ENCODE data around the gene EFCAB6.

The EFCAB6 gene

DNA sequence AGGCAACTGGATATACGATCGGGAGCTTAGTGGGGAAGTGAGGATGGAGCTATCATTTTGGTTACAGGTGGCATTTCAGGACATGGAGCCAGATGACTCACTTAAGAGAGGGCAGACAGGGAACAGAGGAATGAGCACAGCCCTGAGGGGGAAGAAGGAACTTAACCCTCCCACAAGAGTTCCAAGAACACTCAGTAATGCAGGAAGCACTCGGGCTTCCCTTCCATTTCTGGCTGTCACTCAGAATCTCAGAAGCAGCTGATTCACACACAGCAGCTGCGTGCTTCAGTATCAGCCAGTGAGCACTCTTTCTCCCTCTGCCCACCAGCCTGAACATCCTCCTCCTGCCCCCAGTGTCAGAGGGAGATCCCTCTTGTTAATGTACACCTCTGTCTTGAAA lies 34.8 kb downstream of the EFCAB6 start:
- H3K27me3 ChIP-seq (ENCODE audit: insufficient read depth, low read length) = no peaks in the 10 kb centered on the region
- no peak overlapping the region for H2BK12ac ChIP-seq (ENCODE audit: low read length)
- H3K4me1 ChIP-seq (ENCODE audit: control insufficient read depth in 1 of 2, insufficient read depth in 2 of 2, low read length in 2 of 2) = peaks cover 3 to 4% of the 10 kb centered on the region in 2 experiments
- no peak overlapping the region for H4K8ac ChIP-seq (ENCODE audit: low read depth, low read length)
- no CpG with 5 or more reads among the region's 4 CpGs for WGBS (ENCODE audit: extremely low coverage, insufficient coverage, insufficient read length)
- no peak overlapping the region for H3K14ac ChIP-seq (ENCODE audit: low read length)
- no peaks in the 10 kb centered on the region for H3K79me2 ChIP-seq (ENCODE audit: control insufficient read depth, insufficient read depth, low read length, poor library complexity)
- H3K9ac ChIP-seq (ENCODE audit: low read length) = no peak overlapping the region
- no peak overlapping the region for H2BK120ac ChIP-seq (ENCODE audit: insufficient read depth, low read length, poor library complexity)
- H3K23ac ChIP-seq (ENCODE audit: low read length) = no peak overlapping the region
- H3K4me2 ChIP-seq (ENCODE audit: low read length) = no peak overlapping the region
- no peaks in the 10 kb centered on the region for H3K36me3 ChIP-seq (ENCODE audit: control insufficient read depth in 1 of 2, insufficient read depth in 2 of 2, low read length in 2 of 2)
- H3K79me1 ChIP-seq (ENCODE audit: low read length) = no peaks in the 10 kb centered on the region
- H3K18ac ChIP-seq (ENCODE audit: low read length) = no peak overlapping the region
- H2AFZ ChIP-seq (ENCODE audit: insufficient read depth, low read length, poor library complexity) = no peak overlapping the region
- no peak overlapping the region for H3K27ac ChIP-seq (ENCODE audit: low read depth, low read length)
- no peaks in the 10 kb centered on the region for H3K9me3 ChIP-seq (ENCODE audit: insufficient read depth, low read depth, low read length)
- peak; percentile 73 for DNase-seq
- no peak overlapping the region for H3K4me3 ChIP-seq (ENCODE audit: low read depth, low read length)
- H2AK5ac ChIP-seq (ENCODE audit: low read length) = no peak overlapping the region
- no peak overlapping the region for H2BK5ac ChIP-seq (ENCODE audit: low read depth, low read length, poor library complexity)
- H4K91ac ChIP-seq (ENCODE audit: low read depth, low read length) = no peak overlapping the region
- no peak overlapping the region for H3K4ac ChIP-seq (ENCODE audit: low read depth, low read length)
- H4K12ac ChIP-seq (ENCODE audit: low read depth, low read length) = no peak overlapping the region

DNA sequence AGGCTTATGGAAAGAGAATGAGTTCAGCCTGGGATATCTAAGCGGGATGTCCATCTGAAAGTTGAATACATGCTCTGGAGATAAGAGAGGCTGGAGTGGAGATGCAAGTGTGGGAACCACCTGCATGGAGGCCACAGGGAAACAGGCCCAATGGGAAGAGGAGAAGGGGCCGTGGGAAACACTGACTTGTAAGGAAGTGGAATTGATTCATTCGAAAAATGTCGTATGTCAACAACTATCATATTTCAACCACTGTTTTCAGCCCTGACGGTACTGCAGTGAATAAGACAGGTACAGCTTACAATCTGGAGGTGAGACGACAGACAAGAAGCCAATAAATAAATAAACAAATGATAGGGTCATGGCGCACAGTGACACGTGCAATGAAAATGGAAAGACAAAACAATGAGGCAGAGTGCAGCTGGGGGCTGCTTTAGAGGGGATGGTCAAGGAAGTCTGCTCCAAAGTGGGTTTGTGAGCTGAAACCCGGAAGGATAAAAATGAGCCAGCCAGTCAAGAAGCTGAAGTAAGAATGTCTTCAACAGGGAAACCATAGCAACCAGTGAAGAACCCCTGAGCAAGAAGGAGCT lies 35.9 kb downstream of the EFCAB6 start:
- Histone ChIP-seq H3K36me3 (ENCODE audit: control insufficient read depth in 1 of 2, insufficient read depth in 2 of 2, low read length in 2 of 2) (no peaks in the 10 kb centered on the region), H3K23ac (ENCODE audit: low read length) (no peak overlapping the region), H3K9me3 (ENCODE audit: insufficient read depth, low read depth, low read length) (no peaks in the 10 kb centered on the region), H3K18ac (ENCODE audit: low read length) (no peak overlapping the region), H3K27ac (ENCODE audit: low read depth, low read length) (no peak overlapping the region), H2BK12ac (ENCODE audit: low read length) (no peak overlapping the region), H3K79me1 (ENCODE audit: low read length) (no peaks in the 10 kb centered on the region), H3K79me2 (ENCODE audit: control insufficient read depth, insufficient read depth, low read length, poor library complexity) (no peaks in the 10 kb centered on the region), H3K14ac (ENCODE audit: low read length) (no peak overlapping the region), H3K4me2 (ENCODE audit: low read length) (no peak overlapping the region), H3K9ac (ENCODE audit: low read length) (no peak overlapping the region), H2BK120ac (ENCODE audit: insufficient read depth, low read length, poor library complexity) (no peak overlapping the region), H2AFZ (ENCODE audit: insufficient read depth, low read length, poor library complexity) (no peak overlapping the region), H4K8ac (ENCODE audit: low read depth, low read length) (no peak overlapping the region), H2AK5ac (ENCODE audit: low read length) (no peak overlapping the region), H3K27me3 (ENCODE audit: insufficient read depth, low read length) (no peaks in the 10 kb centered on the region), H3K4me3 (ENCODE audit: low read depth, low read length) (no peak overlapping the region), H4K91ac (ENCODE audit: low read depth, low read length) (no peak overlapping the region), H3K4ac (ENCODE audit: low read depth, low read length) (no peak overlapping the region), H4K12ac (ENCODE audit: low read depth, low read length) (no peak overlapping the region), H2BK5ac (ENCODE audit: low read depth, low read length, poor library complexity) (no peak overlapping the region), H3K4me1 (ENCODE audit: control insufficient read depth in 1 of 2, insufficient read depth in 2 of 2, low read length in 2 of 2) (peaks cover 3 to 4% of the 10 kb centered on the region in 2 experiments)
- DNase-seq = no peak
- WGBS (ENCODE audit: extremely low coverage, insufficient coverage, insufficient read length) = no CpG with 5 or more reads among the region's 9 CpGs

DNA sequence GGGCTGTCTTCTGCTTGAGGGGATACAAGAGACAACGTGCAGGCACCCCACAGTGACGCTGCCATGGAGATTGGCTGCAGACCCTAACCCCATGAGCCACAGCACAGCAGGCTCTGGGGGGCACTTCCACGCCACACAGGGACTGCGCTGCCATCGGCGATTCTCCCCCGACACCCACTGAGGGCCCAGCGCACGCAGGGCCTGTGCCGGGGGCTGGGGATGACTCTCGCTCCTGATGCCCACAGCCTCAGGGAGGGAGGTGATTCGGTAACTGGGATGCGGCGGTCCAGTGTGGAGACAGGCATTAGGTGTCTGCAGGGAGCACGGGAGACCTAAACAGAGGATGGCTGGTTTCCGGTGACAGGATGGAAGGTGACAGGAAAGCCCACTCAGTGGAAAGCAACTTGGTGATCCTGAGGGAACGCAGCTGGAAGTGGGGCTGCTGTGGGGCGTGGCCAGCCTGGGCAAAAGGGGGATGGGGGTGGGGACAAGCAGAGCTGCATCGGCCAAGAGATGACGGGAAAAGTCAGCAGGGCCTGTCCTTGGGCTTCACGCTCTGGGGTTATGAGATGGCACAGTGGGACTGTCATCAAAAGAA lies 37.7 kb downstream of the EFCAB6 start:
- H3K23ac ChIP-seq (ENCODE audit: low read length) = no peak overlapping the region
- no peak overlapping the region for H3K4me2 ChIP-seq (ENCODE audit: low read length)
- no peaks in the 10 kb centered on the region for H3K36me3 ChIP-seq (ENCODE audit: control insufficient read depth in 1 of 2, insufficient read depth in 2 of 2, low read length in 2 of 2)
- H3K18ac ChIP-seq (ENCODE audit: low read length) = no peak overlapping the region
- H3K4ac ChIP-seq (ENCODE audit: low read depth, low read length) = no peak overlapping the region
- peaks cover 3 to 4% of the 10 kb centered on the region in 2 experiments for H3K4me1 ChIP-seq (ENCODE audit: control insufficient read depth in 1 of 2, insufficient read depth in 2 of 2, low read length in 2 of 2)
- no peak overlapping the region for H4K8ac ChIP-seq (ENCODE audit: low read depth, low read length)
- no peak overlapping the region for H3K9ac ChIP-seq (ENCODE audit: low read length)
- no peak overlapping the region for H3K4me3 ChIP-seq (ENCODE audit: low read depth, low read length)
- H2BK120ac ChIP-seq (ENCODE audit: insufficient read depth, low read length, poor library complexity) = no peak overlapping the region
- no CpG with 5 or more reads among the region's 21 CpGs for WGBS (ENCODE audit: extremely low coverage, insufficient coverage, insufficient read length)
- H2AK5ac ChIP-seq (ENCODE audit: low read length) = no peak overlapping the region
- H2BK12ac ChIP-seq (ENCODE audit: low read length) = no peak overlapping the region
- no peaks in the 10 kb centered on the region for H3K79me2 ChIP-seq (ENCODE audit: control insufficient read depth, insufficient read depth, low read length, poor library complexity)
- H4K12ac ChIP-seq (ENCODE audit: low read depth, low read length) = no peak overlapping the region
- H3K14ac ChIP-seq (ENCODE audit: low read length) = no peak overlapping the region
- DNase-seq = no peak
- H2BK5ac ChIP-seq (ENCODE audit: low read depth, low read length, poor library complexity) = no peak overlapping the region
- H3K9me3 ChIP-seq (ENCODE audit: insufficient read depth, low read depth, low read length) = no peaks in the 10 kb centered on the region
- no peak overlapping the region for H2AFZ ChIP-seq (ENCODE audit: insufficient read depth, low read length, poor library complexity)
- H3K27me3 ChIP-seq (ENCODE audit: insufficient read depth, low read length) = no peaks in the 10 kb centered on the region
- H4K91ac ChIP-seq (ENCODE audit: low read depth, low read length) = no peak overlapping the region
- no peaks in the 10 kb centered on the region for H3K79me1 ChIP-seq (ENCODE audit: low read length)
- no peak overlapping the region for H3K27ac ChIP-seq (ENCODE audit: low read depth, low read length)

DNA sequence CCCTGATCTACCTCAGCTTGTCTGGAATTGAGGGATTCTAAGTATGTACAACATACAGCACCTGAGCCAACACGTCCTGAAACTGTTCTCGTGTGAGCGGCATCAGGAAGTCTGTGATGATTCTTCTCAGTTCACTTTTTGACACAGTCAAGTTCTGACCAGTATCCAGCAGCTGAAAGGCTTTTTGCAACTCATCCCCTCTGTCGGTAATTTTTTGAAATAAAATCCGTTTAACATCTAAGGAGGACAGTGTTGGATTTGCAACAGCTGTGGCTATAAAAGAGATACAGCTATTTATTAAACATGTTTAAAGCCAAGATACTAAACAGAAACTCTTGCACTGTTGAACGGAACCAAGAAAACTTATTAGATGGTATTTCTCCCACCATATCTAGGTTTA lies 39.3 kb downstream of the EFCAB6 start:
- H3K14ac ChIP-seq (ENCODE audit: low read length) = no peak overlapping the region
- H3K36me3 ChIP-seq (ENCODE audit: control insufficient read depth in 1 of 2, insufficient read depth in 2 of 2, low read length in 2 of 2) = no peaks in the 10 kb centered on the region
- H4K12ac ChIP-seq (ENCODE audit: low read depth, low read length) = no peak overlapping the region
- H2BK12ac ChIP-seq (ENCODE audit: low read length) = no peak overlapping the region
- no peak overlapping the region for H2AK5ac ChIP-seq (ENCODE audit: low read length)
- H2BK5ac ChIP-seq (ENCODE audit: low read depth, low read length, poor library complexity) = no peak overlapping the region
- no peak overlapping the region for H3K4me3 ChIP-seq (ENCODE audit: low read depth, low read length)
- no peak overlapping the region for H3K4me2 ChIP-seq (ENCODE audit: low read length)
- H2AFZ ChIP-seq (ENCODE audit: insufficient read depth, low read length, poor library complexity) = no peak overlapping the region
- DNase-seq = no peak
- H3K27ac ChIP-seq (ENCODE audit: low read depth, low read length) = no peak overlapping the region
- H3K79me1 ChIP-seq (ENCODE audit: low read length) = no peaks in the 10 kb centered on the region
- no peak overlapping the region for H3K4ac ChIP-seq (ENCODE audit: low read depth, low read length)
- no peak overlapping the region for H4K91ac ChIP-seq (ENCODE audit: low read depth, low read length)
- H3K4me1 ChIP-seq (ENCODE audit: control insufficient read depth in 1 of 2, insufficient read depth in 2 of 2, low read length in 2 of 2) = peaks cover 3 to 4% of the 10 kb centered on the region in 2 experiments
- no peaks in the 10 kb centered on the region for H3K9me3 ChIP-seq (ENCODE audit: insufficient read depth, low read depth, low read length)
- H4K8ac ChIP-seq (ENCODE audit: low read depth, low read length) = no peak overlapping the region
- H3K23ac ChIP-seq (ENCODE audit: low read length) = no peak overlapping the region
- H3K79me2 ChIP-seq (ENCODE audit: control insufficient read depth, insufficient read depth, low read length, poor library complexity) = no peaks in the 10 kb centered on the region
- WGBS (ENCODE audit: extremely low coverage, insufficient coverage, insufficient read length) = no CpG with 5 or more reads among the region's 6 CpGs
- H3K9ac ChIP-seq (ENCODE audit: low read length) = no peak overlapping the region
- no peaks in the 10 kb centered on the region for H3K27me3 ChIP-seq (ENCODE audit: insufficient read depth, low read length)
- H2BK120ac ChIP-seq (ENCODE audit: insufficient read depth, low read length, poor library complexity) = no peak overlapping the region
- no peak overlapping the region for H3K18ac ChIP-seq (ENCODE audit: low read length)
